Glutamatergic neuron (in vitro differentiated cells): ENCODE results near the gene RBP2. TPM values are rescaled to one million over a fixed set of nuclear protein-coding genes. Genes with fewer than 3 reads are reported as not detected.

Experiments used
- total RNA-seq: library from RNA; stranded (reverse); fragmentation: NEBNext Ultra II Directional; extraction: Animal tissue kit (Norgen Biotek cat#: 25700); gene quantifications from one replicate; pipeline ENCODE4 v1.2.1, GENCODE V29; 2021; ENCODE audit not compliant: unreplicated experiment

The RBP2 gene
- total RNA-seq, 1 donor from 2014 or later = not detected

Other genes with a start within 250 kb of the RBP2 start
- gene MRPS22, start 132.5 kb downstream of the RBP2 start, total RNA-seq = 28.7 TPM
- 127 TPM for gene COPB2, start 86.9 kb downstream of the RBP2 start, total RNA-seq
- 497 TPM for gene RBP1, start 63.2 kb upstream of the RBP2 start, total RNA-seq
- 0.61 TPM for gene NMNAT3, start 201.5 kb upstream of the RBP2 start, total RNA-seq